GM23248 (cell line): ENCODE measurements around the gene FAM200A. TPM values are rescaled to one million over a fixed set of nuclear protein-coding genes. Genes with fewer than 3 reads are reported as not detected.
"Not testable (repeated sequence)": the region's sequence is repeated elsewhere in the genome, so short reads cannot be mapped to it uniquely, and the experiment has no call there.

Source experiments
- DNase-seq: peaks from one replicate; pipeline ENCODE4 v3.0.0-alpha.2; 2015
- H2AFZ ChIP-seq: fragments of 200-600 bp; sonication (generic); 2 replicates; pipeline ENCODE4 v1.6.1; 2016; ENCODE audit warnings: antibody characterized with exemption
- H3F3A ChIP-seq: fragments of 200-600 bp; sonication (generic); 2 replicates; pipeline ENCODE4 v1.6.1; 2016; ENCODE audit warnings: mild to moderate bottlenecking, antibody characterized with exemption, mixed run types; ENCODE audit not compliant: insufficient read depth
- H3K27ac ChIP-seq: fragments of 200-600 bp; sonication (generic); 2 replicates; pipeline ENCODE4 v1.5.1; 2016; ENCODE audit warnings: mild to moderate bottlenecking
- H3K27me3 ChIP-seq: fragments of 200-600 bp; sonication (generic); replicated peaks from 2 replicates; pipeline ENCODE4 v1.6.1; 2016; ENCODE audit warnings: mild to moderate bottlenecking; ENCODE audit not compliant: insufficient read depth
- H3K36me3 ChIP-seq: fragments of 200-600 bp; sonication (generic); 2 replicates; pipeline ENCODE4 v1.6.1; 2016; ENCODE audit warnings: low read depth, mild to moderate bottlenecking
- H3K4me1 ChIP-seq: fragments of 200-600 bp; sonication (generic); 2 replicates; pipeline ENCODE4 v1.6.1; 2016; ENCODE audit warnings: mild to moderate bottlenecking; ENCODE audit not compliant: insufficient read depth
- H3K4me2 ChIP-seq: fragments of 200-600 bp; sonication (generic); one replicate; pipeline ENCODE4 v1.6.1; 2016; ENCODE audit warnings: mild to moderate bottlenecking; ENCODE audit not compliant: unreplicated experiment
- H3K4me3 ChIP-seq: fragments of 200-600 bp; sonication (generic); 2 replicates; pipeline ENCODE4 v1.5.1; 2016; ENCODE audit warnings: mild to moderate bottlenecking
- H3K79me2 ChIP-seq: fragments of 200-600 bp; sonication (generic); 2 replicates; pipeline ENCODE4 v1.6.1; 2016; ENCODE audit warnings: mild to moderate bottlenecking; ENCODE audit not compliant: insufficient read depth
- H3K9ac ChIP-seq: fragments of 200-600 bp; sonication (generic); 2 replicates; pipeline ENCODE4 v1.6.1; 2016; ENCODE audit warnings: mild to moderate bottlenecking
- H3K9me2 ChIP-seq: fragments of 200-600 bp; sonication (generic); 2 replicates; pipeline ENCODE4 v1.6.1; 2016; ENCODE audit warnings: mixed run types, mild to moderate bottlenecking, moderate library complexity; ENCODE audit not compliant: insufficient read depth
- H3K9me3 ChIP-seq: fragments of 200-600 bp; sonication (generic); one replicate; pipeline ENCODE4 v1.6.1; 2017; ENCODE audit warnings: low read depth
- H4K20me1 ChIP-seq: fragments of 200-600 bp; sonication (generic); 2 replicates; pipeline ENCODE4 v1.6.0; 2016; ENCODE audit not compliant: insufficient read depth
- EZH2 ChIP-seq: fragments of 200-600 bp; sonication (generic); IDR thresholded peaks from 2 replicates; pipeline ENCODE4 v1.6.1; 2018; ENCODE audit warnings: antibody characterized with exemption, mild to moderate bottlenecking; ENCODE audit not compliant: insufficient read depth, poor library complexity, severe bottlenecking
- EZH2phosphoT487 ChIP-seq: fragments of 200-600 bp; sonication (generic); IDR thresholded peaks from 2 replicates; pipeline ENCODE4 v1.6.1; 2018; ENCODE audit warnings: antibody characterized with exemption, moderate library complexity, mild to moderate bottlenecking, low read depth; ENCODE audit not compliant: insufficient read depth
- WGBS, 2 experiments: methylation state at CpG; one replicate each; pipeline ENCODE4 v1.1.6; 2015 to 2017; ENCODE audit warnings: low lambda C conversion rate in 2 of 2, low coverage in 1 of 2; ENCODE audit errors: missing lambda C conversion rate in 2 of 2; 5-methylcytosine and 5-hydroxymethylcytosine counted together
- in situ Hi-C: fragments of 300-500 bp; cut with MboI; formaldehyde crosslinking; loops from 2 replicates; pipeline ENCODE4 v1.15.0; 2020
- polyA plus RNA-seq: library from polyadenylated mRNA; unstranded; fragments of >200 nt; fragmentation: Nextera tagmentation; extraction: Ambion mirVana; gene quantifications from 2 replicates; pipeline ENCODE4 v1.2.1, GENCODE V29; 2016
- total RNA-seq: library from RNA; depleted of rRNA; stranded (reverse); fragments of >200 nt; shearing (Covaris generic); gene quantifications from 2 replicates; pipeline ENCODE4 v1.2.3, GENCODE V29; 2014

The FAM200A gene
- total and polyA plus RNA-seq, 2 experiments from 2014 or later = 6.2 to 8.2 TPM

DNA sequence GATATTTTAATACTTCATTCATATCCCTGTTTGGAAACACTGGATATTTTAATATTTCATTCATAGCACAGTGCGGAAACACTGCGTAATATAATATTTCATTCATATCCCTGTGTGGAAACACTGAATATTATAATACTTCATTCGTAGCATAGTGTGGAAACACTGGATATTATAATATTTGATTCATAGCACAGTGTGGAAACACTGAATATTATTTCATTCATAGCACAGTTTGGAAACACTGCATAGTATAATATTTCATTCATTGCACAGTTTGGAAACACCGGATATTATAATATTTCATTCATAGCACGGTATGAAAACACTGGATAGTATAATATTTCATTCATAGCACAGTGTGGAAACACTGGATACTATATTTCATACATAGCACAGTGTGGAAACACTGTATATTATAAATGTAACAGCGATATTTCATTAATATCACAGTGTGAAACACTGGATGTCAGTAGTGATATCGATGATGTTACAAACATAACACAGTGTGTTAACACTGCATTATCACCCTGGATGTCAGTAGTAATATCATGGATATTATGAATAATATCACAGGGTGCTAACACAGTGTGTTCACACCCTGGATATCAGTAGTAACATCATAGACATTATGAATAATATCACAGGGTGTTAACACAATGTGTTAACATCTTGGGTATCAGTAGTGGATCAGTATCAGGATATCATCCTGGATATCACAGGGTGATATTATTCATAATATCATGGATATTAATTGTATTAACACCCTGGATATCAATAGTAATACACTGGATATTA, 43.2 kb upstream of the FAM200A start:
- Histone ChIP-seq H3K9me3 (no peaks in the 10 kb centered on the region), H2AFZ (no peak overlapping the region), H3F3A (no peaks in the 10 kb centered on the region), H3K9me2 (no peaks in the 10 kb centered on the region), H3K36me3 (no peaks in the 10 kb centered on the region), H3K9ac (no peak overlapping the region), H3K4me3 (no peak overlapping the region), H3K27ac (no peak overlapping the region), H3K79me2 (no peaks in the 10 kb centered on the region), H3K27me3 (no peaks in the 10 kb centered on the region), H3K4me1 (no peaks in the 10 kb centered on the region), H3K4me2 (no peak overlapping the region), H4K20me1 (no peaks in the 10 kb centered on the region)
- DNase-seq = no peak
- no peak for TF ChIP-seq EZH2phosphoT487
- TF ChIP-seq EZH2 = no peak
- WGBS, 2 experiments = 58 to 61% methylated on average over 7 of the region's 7 CpGs
- in situ Hi-C loops = no loop called here

DNA sequence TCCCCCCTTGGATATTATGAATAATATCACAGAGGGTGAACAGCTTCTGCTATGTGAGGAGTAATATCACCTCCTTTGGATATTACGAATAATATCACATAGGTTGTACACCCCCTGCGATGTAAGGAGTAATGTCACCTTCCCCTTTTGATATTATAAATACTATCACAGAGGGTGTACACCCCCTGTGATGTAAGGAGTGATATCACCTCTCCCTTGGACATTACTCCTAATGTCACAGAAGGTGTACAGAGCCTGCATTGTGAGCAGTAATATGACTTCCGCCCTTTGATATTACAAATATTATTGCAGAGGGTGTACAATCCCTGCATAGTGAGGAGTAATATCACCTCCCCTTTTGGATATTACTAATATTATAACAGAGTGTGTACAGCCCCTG, 37.0 kb upstream of the FAM200A start:
- no peaks in the 10 kb centered on the region for H3F3A ChIP-seq
- H3K9me3 ChIP-seq = no peaks in the 10 kb centered on the region
- H3K9ac ChIP-seq = no peak overlapping the region
- H3K4me3 ChIP-seq = no peak overlapping the region
- no peaks in the 10 kb centered on the region for H3K27me3 ChIP-seq
- H3K27ac ChIP-seq = no peak overlapping the region
- H3K4me1 ChIP-seq = no peaks in the 10 kb centered on the region
- no peak overlapping the region for H2AFZ ChIP-seq
- no peaks in the 10 kb centered on the region for H3K79me2 ChIP-seq
- WGBS, 2 experiments = 85 to 86% methylated on average over 3 of the region's 3 CpGs
- no peak for TF ChIP-seq EZH2phosphoT487
- TF ChIP-seq EZH2 = no peak
- no peak for DNase-seq
- no peaks in the 10 kb centered on the region for H3K36me3 ChIP-seq
- no peaks in the 10 kb centered on the region for H4K20me1 ChIP-seq
- in situ Hi-C loops = no loop called here
- H3K9me2 ChIP-seq = no peaks in the 10 kb centered on the region
- no peak overlapping the region for H3K4me2 ChIP-seq

DNA sequence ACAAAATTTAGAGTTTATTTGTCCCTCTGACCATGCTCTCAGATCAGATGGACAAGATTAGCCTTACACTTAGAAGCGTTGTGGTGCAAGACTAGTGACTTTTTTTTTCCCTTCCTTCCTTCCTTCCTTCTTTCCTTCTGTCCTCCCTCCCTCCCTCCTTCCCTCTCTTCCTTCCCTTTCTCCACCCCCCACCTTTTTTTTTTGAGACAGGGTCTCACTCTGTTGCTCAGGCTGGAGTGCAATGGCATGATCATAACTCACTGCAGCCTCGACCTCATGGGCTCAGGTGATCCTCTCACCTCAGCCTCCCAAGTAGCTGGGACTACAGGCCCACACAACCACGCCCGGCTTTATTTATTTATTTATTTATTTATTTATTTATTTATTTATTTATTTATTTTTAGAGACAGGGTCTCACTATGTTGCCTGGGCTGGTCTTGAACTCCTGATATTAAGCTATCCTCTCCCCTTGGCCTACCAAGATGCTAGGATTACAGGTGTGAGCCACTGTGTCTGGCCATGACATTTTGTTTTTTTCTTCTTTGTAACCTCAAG, 28.9 kb upstream of the FAM200A start:
- Histone ChIP-seq H3K4me3 (peak overlapping the region; percentile 77), H2AFZ (peak overlapping the region; percentile 88)
- H3K9me2 ChIP-seq = not testable (repeated sequence)

DNA sequence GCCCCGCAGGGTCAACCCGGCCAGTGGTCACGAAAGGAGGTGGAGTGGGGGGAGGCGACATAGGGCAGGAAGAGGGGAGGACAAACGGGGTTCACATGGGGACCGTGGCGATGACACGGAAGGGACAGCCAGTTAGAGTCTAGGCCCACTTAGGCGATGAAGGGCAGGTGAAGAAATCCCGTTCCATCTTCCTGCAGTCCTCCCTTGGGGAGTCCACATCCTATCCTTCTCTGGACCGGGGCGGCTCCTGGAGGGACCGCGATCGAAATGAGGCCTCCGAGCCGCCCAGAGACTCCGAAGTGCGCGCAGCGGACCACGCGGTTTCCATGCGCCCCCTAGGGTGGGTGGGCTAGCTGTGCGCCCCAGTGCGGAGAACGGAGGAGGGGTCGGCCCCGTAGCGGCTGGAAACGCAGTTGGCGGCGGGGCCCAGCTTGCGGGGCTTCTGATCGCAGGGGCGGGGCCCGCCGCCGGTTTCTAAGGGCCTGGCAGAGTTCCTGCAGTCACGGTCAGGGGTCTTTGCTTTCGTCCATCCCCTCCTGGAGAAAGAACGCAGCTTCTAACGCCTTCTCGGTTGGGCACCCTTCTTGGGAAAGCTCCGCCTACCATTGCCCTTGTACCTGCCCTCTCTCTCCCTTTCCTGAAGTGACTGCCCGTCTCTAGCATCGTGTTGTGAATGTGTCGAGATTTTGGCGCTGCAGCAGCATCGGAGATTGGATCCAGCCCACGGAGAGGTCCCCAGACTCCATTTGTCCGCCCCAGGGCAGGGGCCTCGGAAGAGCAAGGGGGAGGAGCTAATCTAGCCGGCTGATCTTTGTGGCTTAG, 28.3 kb upstream of the FAM200A start:
- H3K27me3 ChIP-seq = no peaks in the 10 kb centered on the region
- H3K79me2 ChIP-seq = no peaks in the 10 kb centered on the region
- no peaks in the 10 kb centered on the region for H3K9me2 ChIP-seq
- no peaks in the 10 kb centered on the region for H3K4me1 ChIP-seq
- H3K9me3 ChIP-seq = no peaks in the 10 kb centered on the region
- WGBS, 2 experiments = 2 to 3% methylated on average over 51 to 54 of the region's 54 CpGs
- no peaks in the 10 kb centered on the region for H3K36me3 ChIP-seq
- peak; percentile 59 for DNase-seq
- peak overlapping the region; percentile 66 for H3K9ac ChIP-seq
- no peaks in the 10 kb centered on the region for H4K20me1 ChIP-seq
- peak overlapping the region; percentile 77 for H3K4me3 ChIP-seq
- in situ Hi-C loops = no loop called here
- H3K27ac ChIP-seq = no peak overlapping the region
- TF ChIP-seq EZH2 = no peak
- TF ChIP-seq EZH2phosphoT487 = no peak
- H2AFZ ChIP-seq = peak overlapping the region; percentile 88
- H3F3A ChIP-seq = peaks cover 41% of the 10 kb centered on the region
- peak overlapping the region; percentile 92 for H3K4me2 ChIP-seq

More for the DNA sequence above, 28.9 kb upstream of the FAM200A start:
- WGBS, 2 experiments = 44 to 48% methylated on average over 4 of the region's 4 CpGs
- H3K4me1 ChIP-seq, H3K27ac ChIP-seq, H3K27me3 ChIP-seq, H3K79me2 ChIP-seq, DNase-seq, H3K36me3 ChIP-seq, in situ Hi-C loops, H3K9me3 ChIP-seq, H4K20me1 ChIP-seq: not testable (repeated sequence)
- Histone ChIP-seq H3K9ac (peak overlapping the region; percentile 66), H3K4me2 (peak overlapping the region; percentile 92), H3F3A (peaks cover 34% of the 10 kb centered on the region)
